ENCODE results near the gene NSD1. TPM values are rescaled to one million over a fixed set of nuclear protein-coding genes. Genes with fewer than 3 reads are reported as not detected.

The NSD1 gene
- total and polyA plus RNA-seq, 2 of the 4 experiments (the other 2 are of a cell fraction) = 7.7 to 31.0 TPM

GRCh38 chr5:177269232-177269895, 135.8 kb downstream of the NSD1 start:
- no peak for ATAC-seq (ENCODE audit: low read depth)
- Histone ChIP-seq H3K56ac (ENCODE audit: extremely low read depth, insufficient read depth, low read length) (no peak overlapping the region), H4K91ac (ENCODE audit: insufficient read depth, low read depth, low read length) (no peak overlapping the region), H2BK5ac (ENCODE audit: low read depth, low read length, poor library complexity, severe bottlenecking) (no peak overlapping the region), H2AFZ (replicated peaks; ENCODE audit: low read length, poor library complexity) (no peak overlapping the region), H3K36me3 (ENCODE audit: control insufficient read depth, insufficient read depth, low read length) (peaks cover 28% of the 10 kb centered on the region), H2AK9ac (replicated peaks; ENCODE audit: low read depth, low read length, poor library complexity) (no peak overlapping the region), H2BK20ac (ENCODE audit: low read depth, low read length) (no peak overlapping the region; the same call in 1 of the 2 replicates), H3K27ac (ENCODE audit: insufficient read depth, low read length) (no peak overlapping the region), H3K9me1 (ENCODE audit: insufficient read depth, low read length) (peaks cover 14% of the 10 kb centered on the region), H2BK15ac (ENCODE audit: low read depth, low read length) (no peak overlapping the region), H4K8ac (ENCODE audit: low read depth in 2 of 2, low read length in 2 of 2) (no peak overlapping the region), H3K18ac (ENCODE audit: low read depth, low read length) (no peak overlapping the region), H3K14ac (replicated peaks; ENCODE audit: low read depth, low read length) (no peak overlapping the region), H3K4ac (ENCODE audit: low read depth, low read length) (no peak overlapping the region), H2AK5ac (ENCODE audit: low read depth, low read length) (no peak overlapping the region), H3K4me3 (ENCODE audit: insufficient read depth, low read depth, low read length) (no peak overlapping the region), H3K4me1 (ENCODE audit: control insufficient read depth, insufficient read depth, low read length) (peaks cover 6% of the 10 kb centered on the region), H4K20me1 (ENCODE audit: insufficient read depth, low read length) (no peaks in the 10 kb centered on the region; the same call in 1 of the 2 replicates), H3K4me2 (ENCODE audit: low read depth, low read length) (no peak overlapping the region), H3K23ac (ENCODE audit: low read depth, low read length) (no peak overlapping the region), H3K79me1 (ENCODE audit: low read depth in 1 of 2, low read length in 2 of 2) (peaks cover 4 to 25% of the 10 kb centered on the region in 2 experiments), H3K9ac (ENCODE audit: low read depth, low read length) (no peak overlapping the region), H2BK120ac (ENCODE audit: low read depth, low read length) (no peak overlapping the region), H3K9me3 (ENCODE audit: control insufficient read depth, insufficient read depth, low read length) (no peaks in the 10 kb centered on the region), H3K27me3 (ENCODE audit: control insufficient read depth, insufficient read depth, low read length) (no peaks in the 10 kb centered on the region), H4K5ac (ENCODE audit: low read depth, low read length) (no peak overlapping the region)
- no peak for DNase-seq
- POLR2A ChIA-PET (ENCODE audit: unreplicated experiment) = no interaction called here
- dilution Hi-C loops (cut with HindIII; ENCODE audit: low sequenced_read_pairs, unreplicated experiment) (no loop called here), in situ Hi-C loops (cut with MboI; ENCODE audit: low sequenced_read_pairs) (no loop called here), intact Hi-C loops (cut with micrococcal nuclease) (no loop called here)
- CTCF ChIA-PET = no interaction called here
- no TSS peak for BruUV-seq (replicated peaks)
- TF ChIP-seq MAFK (IDR thresholded peaks at IDR 0.05; ENCODE audit: low read depth, low read length) = no peak
- TF ChIP-seq SMC3 (IDR thresholded peaks at IDR 0.05; ENCODE audit: low read depth, low read length) = no peak
- no peak for TF ChIP-seq RAD21 (IDR thresholded peaks at IDR 0.05; ENCODE audit: low read length)
- TF ChIP-seq MXI1 (IDR thresholded peaks at IDR 0.05; ENCODE audit: borderline replicate concordance, low read depth, low read length) = no peak
- no peak for TF ChIP-seq RFX5 (IDR thresholded peaks at IDR 0.05; ENCODE audit: low read depth, low read length)
- TF ChIP-seq POLR2A (IDR thresholded peaks at IDR 0.05; ENCODE audit: low read depth, low read length) = no peak
- TF ChIP-seq NFE2L2 (IDR thresholded peaks at IDR 0.05; ENCODE audit: low read depth, low read length) = no peak
- no peak for TF ChIP-seq CTCF (conservative IDR thresholded peaks at IDR 0.05; ENCODE audit: low read depth, low read length)
- TF ChIP-seq MAZ (IDR thresholded peaks at IDR 0.05; ENCODE audit: borderline replicate concordance, low read depth, low read length) = no peak
- WGBS, 2 experiments (ENCODE audit: extremely low coverage in 2 of 2, insufficient read length in 1 of 2) = no CpG with 5 or more reads among the region's 7 CpGs

All from IMR-90 (cell line).